ENCODE data around the gene ABCG4.

GRCh38 chr11:119108857-119109221 is 40.0 kb upstream of the ABCG4 start:
- TF ChIP-seq SUZ12 (IDR thresholded peaks at IDR 0.05; ENCODE audit: extremely low read depth, insufficient read depth, insufficient read length) (no peak), ZNF274 (IDR thresholded peaks at IDR 0.05; ENCODE audit: low read depth, low read length) (no peak), YY1 (IDR thresholded peaks at IDR 0.05; ENCODE audit: insufficient read depth, insufficient read length) (no peak)

Data from NT2/D1 (cell line).